ENCODE data around the gene CACTIN. TPM values are rescaled to one million over a fixed set of nuclear protein-coding genes. Genes with fewer than 3 reads are reported as not detected.

The CACTIN gene
- total and polyA plus RNA-seq, 2 of the 8 experiments (the other 6 are each of a cell fraction or from before 2014, with no cell fraction given): 25.8 to 29.9 TPM

- H3K4me3 ChIP-seq (ENCODE audit: extremely low read depth in 1 of 4, insufficient read depth in 2 of 4, low read depth in 3 of 4, low read length in 4 of 4): no peak overlapping the region
- no peak overlapping the region for H3K18ac ChIP-seq (ENCODE audit: extremely low read depth, low read length)
- 89% methylated on average over 27 of the region's 28 CpGs; no CpG with 5 or more reads in 1 of the 2 experiments for WGBS, 2 experiments (ENCODE audit: extremely low coverage in 1 of 2, insufficient coverage in 1 of 2, insufficient read length in 1 of 2, insufficient replicate concordance in 2 of 2, low coverage in 1 of 2, low lambda C conversion rate in 2 of 2, missing lambda C conversion rate in 1 of 2)
- H3K27ac ChIP-seq (ENCODE audit: low read depth, low read length): no peak overlapping the region
- FAIRE-seq (no peak), DNase-seq (ENCODE audit: low read depth in 1 of 2, low spot score in 2 of 2) (no peak)
- no peak overlapping the region for H2BK12ac ChIP-seq (ENCODE audit: low read depth, low read length)
- no peak overlapping the region for H3K56ac ChIP-seq (replicated peaks; ENCODE audit: insufficient read length, low read depth, low read length)
- no peak overlapping the region for H3K23ac ChIP-seq (ENCODE audit: insufficient read length)
- no peak overlapping the region for H3K4me2 ChIP-seq (ENCODE audit: insufficient read depth in 1 of 2, low read depth in 2 of 2, low read length in 2 of 2)
- no peaks in the 10 kb centered on the region for H3K79me1 ChIP-seq (ENCODE audit: low read depth, low read length)
- H3K9ac ChIP-seq (replicated peaks in 1 of 4; ENCODE audit: extremely low read depth in 1 of 4, low read depth in 3 of 4, low read length in 3 of 4): no peak overlapping the region
- no peaks in the 10 kb centered on the region for H3K79me2 ChIP-seq (ENCODE audit: control insufficient read depth in 1 of 2, insufficient read depth in 2 of 2, low read length in 2 of 2)
- no peak overlapping the region for H3K4ac ChIP-seq (replicated peaks; ENCODE audit: insufficient read length, low read depth, low read length)
- H4K8ac ChIP-seq (ENCODE audit: extremely low read depth, insufficient read depth, low read length): peak overlapping the region; percentile 28; the same call in 1 of the 2 replicates
- no peak overlapping the region for H4K5ac ChIP-seq (ENCODE audit: insufficient read length, low read depth, low read length)
- H2AFZ ChIP-seq (ENCODE audit: low read length): no peak overlapping the region
- H2AK5ac ChIP-seq (ENCODE audit: low read depth, low read length): no peak overlapping the region
- H2BK20ac ChIP-seq (ENCODE audit: low read length): no peak overlapping the region
- H3K14ac ChIP-seq (ENCODE audit: insufficient read length): no peak overlapping the region
- no peak overlapping the region for H4K91ac ChIP-seq (replicated peaks; ENCODE audit: insufficient read length, low read length)
- no peaks in the 10 kb centered on the region for H3K9me3 ChIP-seq (ENCODE audit: insufficient read depth in 2 of 2, low read depth in 1 of 2, low read length in 1 of 2)
- H2BK15ac ChIP-seq (ENCODE audit: low read length): no peak overlapping the region
- no peak overlapping the region for H2BK120ac ChIP-seq (replicated peaks; ENCODE audit: low read depth, low read length)
- CTCF ChIA-PET (ENCODE audit: partially characterized antibody): no interaction called here
- peaks cover under 1 to 5% of the 10 kb centered on the region in 2 experiments for H4K20me1 ChIP-seq (replicated peaks in 1 of 2; ENCODE audit: control insufficient read depth in 1 of 2, insufficient read depth in 2 of 2, low read length in 2 of 2)
- POLR2A ChIA-PET (ENCODE audit: partially characterized antibody): no interaction called here
- H3K36me3 ChIP-seq (ENCODE audit: control insufficient read depth in 2 of 4, insufficient read depth in 4 of 4, low read length in 3 of 4): peaks cover 2 to 17% (median 9%) of the 10 kb centered on the region in 4 experiments; a peak in 6 of 8 replicates
- H3K23me2 ChIP-seq (ENCODE audit: low read depth, low read length): no peaks in the 10 kb centered on the region
- no peak overlapping the region for H2BK5ac ChIP-seq (ENCODE audit: low read depth, low read length)
- no peaks in the 10 kb centered on the region for H3K4me1 ChIP-seq (replicated peaks in 1 of 4; ENCODE audit: control insufficient read depth in 3 of 4, insufficient read depth in 4 of 4, low read length in 3 of 4)
- no peaks in the 10 kb centered on the region for H3K27me3 ChIP-seq (replicated peaks in 1 of 4; ENCODE audit: control insufficient read depth in 3 of 4, extremely low read depth in 1 of 4, insufficient read depth in 3 of 4, low read length in 3 of 4)
These were observed 15.1 kb upstream of the CACTIN start for GRCh38 chr19:3641515-3642269.
